GM19467 (cell line): ENCODE data around the gene F13A1.

Source experiments
- ATAC-seq: cut with Tn5 transposase; IDR thresholded peaks from one replicate; pipeline ENCODE4 v1.9.1; 2021; ENCODE audit warnings: mild to moderate bottlenecking, moderate library complexity; ENCODE audit not compliant: unreplicated experiment

F13A1 gene

DNA sequence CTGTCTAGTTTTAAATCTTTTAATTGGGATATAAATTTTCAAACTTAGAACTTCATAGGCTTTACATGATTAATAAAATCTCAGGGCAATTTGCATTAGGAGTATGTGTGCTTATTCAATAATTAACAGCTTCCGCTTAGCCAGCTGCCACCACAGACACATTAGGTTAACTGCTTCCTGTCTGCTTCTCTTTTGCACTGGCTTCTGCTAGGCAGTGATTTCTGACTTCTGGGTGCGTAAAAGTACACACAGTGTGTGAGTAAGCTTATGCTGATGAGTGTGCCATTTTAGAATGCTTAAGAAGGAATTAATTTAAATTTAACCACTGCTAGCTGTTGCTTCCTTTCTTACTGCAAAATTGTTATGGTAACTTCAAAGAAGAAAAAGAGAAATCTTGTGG, 73.9 kb downstream of the F13A1 start:
- ATAC-seq: peak; percentile 81

DNA sequence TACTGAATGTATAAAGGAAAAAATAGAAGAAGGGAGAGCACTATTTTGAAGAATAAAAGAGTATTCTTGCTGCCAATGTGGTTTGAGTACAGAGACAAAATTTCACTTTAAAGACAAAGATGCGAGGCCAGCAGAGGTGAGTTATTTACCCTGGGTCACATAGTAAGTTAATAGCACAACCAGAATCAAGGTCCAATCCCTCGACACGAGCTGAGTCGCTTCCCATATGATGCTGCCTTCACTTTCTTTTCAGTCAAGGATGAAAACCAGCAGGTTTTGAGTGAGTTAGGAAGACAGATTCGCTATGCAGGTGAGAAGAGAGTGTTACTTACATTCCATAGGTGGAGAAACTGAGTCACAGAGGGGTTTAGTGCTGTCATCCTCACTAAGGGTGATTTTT, 75.8 kb downstream of the F13A1 start:
- ATAC-seq: no peak

- no peak for ATAC-seq
Measured at GRCh38 chr6:6243846-6244245, 76.6 kb downstream of the F13A1 start.

DNA sequence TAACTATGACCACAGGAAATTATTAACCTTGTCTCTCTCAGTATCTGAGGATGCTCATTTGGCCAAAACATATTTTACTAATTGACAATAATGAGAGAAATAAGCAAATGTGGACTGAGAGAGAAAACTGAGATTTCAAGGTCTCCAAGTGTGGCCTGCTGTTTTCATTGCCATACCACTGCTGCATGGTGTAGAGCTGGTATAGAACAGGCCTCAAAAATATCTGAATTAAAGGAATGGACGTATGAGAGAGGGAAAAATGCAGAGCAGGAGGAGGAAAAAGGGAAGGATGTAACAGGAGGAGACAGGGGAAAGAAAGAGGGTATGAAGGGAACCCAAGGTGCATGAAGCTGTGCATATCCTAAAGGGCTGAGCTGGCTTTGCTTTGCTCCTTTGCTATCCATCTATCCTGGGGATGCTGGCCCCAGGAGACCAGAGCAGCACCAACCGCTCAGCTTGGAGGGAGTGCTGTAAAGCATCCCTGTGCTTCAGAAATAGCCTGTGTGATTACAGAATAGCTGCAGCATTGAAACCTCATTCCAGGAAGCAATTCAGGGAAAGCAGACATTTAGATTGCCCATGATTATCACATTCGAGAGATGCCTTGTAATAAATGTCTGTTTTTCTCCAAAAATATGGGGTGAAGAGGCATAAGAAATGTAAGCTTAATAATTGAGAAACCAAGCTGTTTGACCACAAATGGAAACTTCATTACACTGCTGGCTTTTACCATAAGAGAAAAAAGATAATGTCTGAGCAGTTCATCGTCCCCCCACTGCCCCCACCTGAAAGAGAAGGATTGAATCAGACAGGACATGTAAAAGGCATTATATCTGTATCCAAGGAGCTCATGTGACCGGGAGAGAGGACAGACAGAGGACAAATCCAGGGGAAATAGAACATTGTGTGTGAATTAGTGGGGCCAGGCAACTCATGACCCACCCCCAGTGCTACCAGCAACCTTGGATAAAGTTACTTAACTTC, 80.6 kb downstream of the F13A1 start:
- ATAC-seq: no peak

GRCh38 chr6:6236730-6237469, 83.6 kb downstream of the F13A1 start:
- ATAC-seq: no peak

GRCh38 chr6:6235786-6236185, 84.7 kb downstream of the F13A1 start:
- ATAC-seq: no peak

- ATAC-seq: no peak
Measured at GRCh38 chr6:6234963-6235362, 85.5 kb downstream of the F13A1 start.

DNA sequence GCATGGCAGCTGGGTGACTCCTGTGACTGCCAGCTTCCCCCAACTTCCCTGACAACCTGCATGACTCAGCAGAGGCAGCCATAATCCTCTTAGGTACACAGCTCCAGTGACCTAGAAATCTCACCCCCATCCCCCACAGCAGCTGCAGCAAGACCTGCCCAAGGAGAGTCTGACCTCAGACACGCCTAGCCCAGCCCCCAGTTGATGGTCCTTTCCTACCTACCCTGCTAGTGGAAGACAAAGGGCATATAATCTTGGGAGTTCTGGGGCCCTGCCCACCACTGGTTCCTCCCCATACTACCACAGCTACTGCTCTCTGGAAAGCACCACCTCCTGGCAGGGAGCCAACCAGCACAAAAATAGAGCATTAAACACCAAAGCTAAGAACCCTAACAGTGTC, 90.2 kb downstream of the F13A1 start:
- no peak for ATAC-seq

DNA sequence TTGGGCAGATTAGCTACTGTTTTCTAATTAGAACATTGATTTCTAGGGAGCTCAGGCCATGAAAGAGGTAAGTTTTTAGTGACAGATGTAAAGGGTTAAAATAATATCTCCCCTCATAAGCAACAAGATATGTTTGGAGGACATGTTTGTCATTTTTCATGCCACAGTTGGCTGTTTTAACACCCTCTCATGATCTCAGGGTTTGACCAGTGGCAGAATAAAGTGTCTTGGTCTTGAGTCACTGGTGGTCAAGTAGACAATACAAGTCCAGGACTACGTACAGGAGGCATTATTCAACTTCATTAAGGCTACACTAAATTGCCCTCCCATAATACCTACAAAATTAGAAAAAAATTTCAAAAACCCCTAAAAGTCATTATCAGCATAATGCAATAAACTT, 92.6 kb downstream of the F13A1 start:
- ATAC-seq: no peak

- no peak for ATAC-seq
Measured at GRCh38 chr6:6225885-6226529, 94.5 kb downstream of the F13A1 start.

DNA sequence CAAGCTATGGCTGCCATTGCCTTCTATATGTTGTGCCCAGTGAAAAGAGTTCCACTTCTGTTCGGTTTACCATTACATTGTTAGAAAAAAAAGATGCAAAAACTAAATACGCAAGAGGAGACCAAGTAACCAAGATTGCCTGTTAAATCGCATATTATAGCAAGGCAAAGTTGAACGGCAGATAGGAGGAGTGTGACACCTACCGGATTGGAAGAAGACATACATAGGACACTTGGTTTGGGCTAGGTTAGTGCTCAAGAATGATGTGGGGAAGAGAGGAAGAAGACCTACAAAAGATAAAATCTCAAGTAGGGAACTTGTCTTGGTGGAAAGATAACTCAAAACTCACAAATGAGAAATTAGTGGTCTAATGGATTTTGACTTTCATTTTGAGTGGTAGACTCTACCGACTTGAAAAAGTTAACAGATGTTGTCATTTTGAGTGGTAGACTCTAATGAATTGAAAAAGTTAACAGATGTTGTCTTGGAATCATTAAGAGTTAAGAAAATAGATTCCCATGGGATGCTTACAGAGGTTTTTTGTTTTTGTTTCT, 95.5 kb downstream of the F13A1 start:
- no peak for ATAC-seq

GRCh38 chr6:6221787-6222535, 98.5 kb downstream of the F13A1 start:
- ATAC-seq: no peak

DNA sequence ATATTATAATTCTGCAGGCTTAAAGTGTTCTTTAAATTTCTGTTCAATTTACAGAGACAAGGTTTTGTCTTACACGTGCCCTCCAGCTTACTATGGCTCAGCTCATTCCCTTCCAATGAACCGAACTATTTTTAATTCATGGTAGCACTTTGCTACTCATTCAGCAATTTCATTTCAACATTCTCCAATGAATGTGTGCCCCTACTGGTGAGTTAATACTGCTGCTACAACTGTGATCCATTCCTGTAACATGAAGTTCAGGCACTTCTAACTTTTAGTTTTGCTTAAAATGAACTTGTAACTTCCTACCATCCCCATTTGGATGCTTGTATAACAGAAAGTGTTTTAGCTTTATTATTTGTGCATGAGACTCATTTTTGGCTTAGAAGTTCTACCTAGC, 99.7 kb downstream of the F13A1 start:
- no peak for ATAC-seq

DNA sequence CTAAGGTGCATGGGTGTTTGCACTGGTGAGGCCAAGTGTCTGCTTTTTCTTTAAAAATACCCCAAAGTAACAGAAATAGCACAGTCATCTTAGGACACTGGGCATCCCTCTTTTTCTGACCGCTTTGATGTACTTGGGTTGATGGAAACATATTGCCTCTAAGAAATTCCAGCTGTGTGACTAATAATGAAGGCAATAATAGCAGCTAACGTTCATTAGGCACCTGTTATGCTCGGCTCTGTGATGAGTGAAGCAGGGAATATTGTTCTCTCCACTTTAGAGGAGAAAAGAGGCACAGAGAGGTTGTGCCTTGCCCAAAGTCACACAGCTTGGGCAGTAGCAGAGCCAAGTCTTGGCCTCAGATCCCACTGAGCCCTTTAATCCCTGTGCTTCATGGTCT, 100.7 kb downstream of the F13A1 start:
- ATAC-seq: no peak

- ATAC-seq: no peak
Measured at GRCh38 chr6:6218759-6219085, 101.7 kb downstream of the F13A1 start.

DNA sequence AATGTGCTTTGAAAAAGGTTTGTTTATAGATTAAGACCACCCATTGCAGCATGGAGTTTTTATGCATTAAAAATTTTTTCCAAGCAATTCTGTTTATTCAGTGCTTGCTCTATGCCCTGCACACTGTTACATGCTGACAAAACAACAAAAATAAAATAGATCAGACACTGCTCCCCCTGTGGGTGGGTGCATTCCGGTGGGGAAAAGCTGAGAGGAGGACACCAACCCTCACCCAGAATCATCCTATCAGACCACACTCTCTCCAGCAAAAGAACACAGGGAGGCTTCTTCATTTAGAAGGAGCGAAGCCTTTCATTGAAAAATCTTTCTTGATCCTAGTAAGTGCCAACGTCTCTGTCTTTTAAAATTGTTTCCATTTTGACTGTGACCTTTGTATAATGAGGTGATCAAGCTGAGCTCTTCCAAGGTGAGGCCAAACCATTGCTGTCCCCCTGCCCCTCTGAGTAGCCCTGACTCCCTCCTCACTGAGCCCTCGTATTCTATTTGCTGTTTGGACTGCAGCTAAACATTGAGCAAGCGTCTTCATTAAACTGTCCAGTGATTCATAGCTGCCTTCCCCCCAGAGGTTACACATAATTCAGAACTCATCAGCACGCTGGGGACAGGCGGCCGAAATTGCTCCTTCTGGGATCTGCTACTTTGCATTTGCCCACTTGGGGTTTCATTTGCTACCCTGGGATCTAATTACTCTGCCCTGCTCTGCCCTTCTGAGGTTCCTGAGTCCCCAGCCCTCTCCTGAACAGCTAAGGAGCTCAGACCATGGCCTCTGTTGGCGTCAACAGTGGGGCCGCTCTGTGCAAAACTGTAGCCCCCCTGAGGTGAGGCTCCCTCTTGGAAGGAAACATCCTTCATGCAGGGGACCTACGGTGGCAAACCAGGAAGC, 102.4 kb downstream of the F13A1 start:
- no peak for ATAC-seq

- no peak for ATAC-seq
Measured at GRCh38 chr6:6210994-6211393, 109.5 kb downstream of the F13A1 start.

DNA sequence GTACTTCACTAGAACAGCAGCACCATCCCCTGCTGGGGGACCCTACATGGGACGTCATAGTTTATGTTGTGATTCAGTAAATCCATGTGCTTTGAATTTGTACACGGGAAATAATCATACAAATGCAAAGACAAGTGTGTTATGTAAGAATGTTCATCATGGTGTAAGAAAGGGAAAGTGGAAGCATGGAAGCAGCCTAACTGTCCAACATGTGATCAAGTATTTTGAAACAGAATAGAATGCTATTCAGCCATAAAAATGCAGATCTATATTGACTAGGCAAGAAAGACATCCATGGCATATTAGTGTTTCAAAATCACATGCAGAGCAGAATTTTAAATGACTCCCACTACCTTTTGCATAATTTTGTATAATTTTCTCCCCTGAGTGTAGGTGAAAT, 117.6 kb downstream of the F13A1 start:
- no peak for ATAC-seq

GRCh38 chr6:6201200-6201599, 119.3 kb downstream of the F13A1 start:
- no peak for ATAC-seq

DNA sequence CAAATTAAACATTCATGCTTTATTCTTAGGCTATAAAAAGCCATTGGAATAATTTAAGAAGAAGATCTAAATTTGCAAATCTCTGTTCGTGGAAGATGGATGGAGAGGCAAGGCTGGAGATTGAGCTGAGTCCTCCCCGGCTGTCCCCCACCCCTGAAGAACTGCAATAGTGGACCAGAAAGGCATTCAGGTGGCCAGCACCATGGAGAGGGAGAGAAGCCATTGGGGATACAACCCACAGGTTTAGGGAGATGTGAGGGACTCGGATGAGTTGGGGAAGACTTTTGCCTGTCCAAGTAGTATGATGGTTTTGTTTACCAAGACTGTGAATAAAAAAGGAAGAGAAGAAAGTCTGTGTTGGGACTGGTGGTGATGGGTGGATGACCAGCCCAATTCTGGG, 120.8 kb downstream of the F13A1 start:
- ATAC-seq: no peak
